HG02763 (cell line): Measurements from ENCODE around the gene DEK.
"Not testable (repeated sequence)": the region's sequence is repeated elsewhere in the genome, so short reads cannot be mapped to it uniquely, and the experiment has no call there.

ENCODE experiments used
- ATAC-seq: cut with Tn5 transposase; IDR thresholded peaks from one replicate; pipeline ENCODE4 v1.9.1; 2021; ENCODE audit warnings: mild to moderate bottlenecking, moderate library complexity; ENCODE audit not compliant: unreplicated experiment

The DEK gene

DNA sequence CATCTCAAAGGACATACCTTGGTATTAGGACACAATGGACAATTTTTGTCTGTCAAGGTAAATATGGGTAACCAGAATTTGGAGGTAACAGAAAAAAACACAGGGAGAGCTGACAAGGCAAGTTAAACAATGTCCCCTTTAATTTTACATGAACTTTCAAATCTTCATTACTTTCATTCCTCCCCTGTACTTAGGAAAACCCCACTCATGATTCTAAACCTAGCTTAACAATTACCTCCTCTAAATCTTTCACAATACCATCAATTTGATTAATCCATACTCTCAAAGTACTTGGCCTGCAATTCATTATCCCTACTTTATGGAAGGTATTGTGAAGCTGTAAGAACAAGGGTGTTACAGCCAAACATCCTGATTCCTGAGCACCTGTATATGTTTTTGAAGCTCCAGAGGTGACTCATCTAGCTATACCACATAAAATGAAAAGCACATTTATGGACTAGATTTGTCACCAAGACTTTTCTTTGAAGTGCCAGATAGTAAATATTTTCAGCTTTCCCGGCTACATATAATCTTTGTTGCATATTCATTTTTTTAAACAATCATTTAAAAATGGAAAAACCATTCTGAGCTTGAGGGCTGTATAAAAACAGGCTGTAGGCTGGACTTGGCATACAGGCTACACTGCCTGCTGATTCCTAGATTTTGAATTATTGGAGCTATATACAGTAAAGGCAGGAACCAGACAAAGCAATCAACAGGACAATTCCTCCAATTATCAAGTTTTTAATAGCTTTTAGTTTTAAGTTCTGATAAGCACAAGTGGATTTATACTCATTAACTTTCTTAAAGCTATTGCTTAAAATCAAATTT lies 22.9 kb downstream of the DEK start:
- ATAC-seq: no peak

DNA sequence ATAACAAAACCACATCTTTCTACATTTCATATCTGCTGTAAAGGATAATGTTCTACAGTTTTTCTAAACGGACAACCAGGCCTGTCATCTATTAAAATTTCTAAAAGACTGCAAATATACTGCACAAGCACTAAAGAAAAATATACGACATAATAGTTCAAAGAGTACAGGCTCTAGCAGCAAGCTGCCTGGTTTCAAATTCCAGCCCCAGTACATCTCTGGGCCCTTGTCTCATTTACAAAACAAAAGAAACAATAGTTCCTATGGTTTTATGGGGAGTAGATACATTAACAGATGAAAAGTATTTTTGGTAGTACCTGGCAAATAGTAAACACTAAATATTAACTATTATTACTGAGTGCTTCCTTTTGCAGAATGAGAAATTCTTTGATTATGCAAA lies 24.1 kb downstream of the DEK start:
- ATAC-seq: no peak

DNA sequence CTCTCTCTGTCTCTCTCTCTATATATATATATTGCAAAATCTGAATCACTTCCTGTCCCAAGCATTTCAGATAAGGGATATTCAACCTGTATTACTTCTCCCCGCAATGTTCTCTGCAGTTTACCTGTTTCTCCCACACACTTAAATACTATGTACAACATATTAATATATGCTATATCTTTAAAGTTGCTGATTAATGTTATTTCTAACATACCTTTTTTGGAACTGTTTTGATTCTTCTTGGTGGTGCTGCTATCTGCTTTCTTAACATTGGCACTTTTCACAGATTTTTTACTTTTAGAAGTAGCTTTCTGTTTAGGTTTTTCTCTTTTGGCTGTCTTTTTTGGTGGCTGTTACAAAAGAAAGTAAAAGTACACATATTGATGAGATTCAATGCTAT lies 27.2 kb downstream of the DEK start:
- ATAC-seq: no peak

DNA sequence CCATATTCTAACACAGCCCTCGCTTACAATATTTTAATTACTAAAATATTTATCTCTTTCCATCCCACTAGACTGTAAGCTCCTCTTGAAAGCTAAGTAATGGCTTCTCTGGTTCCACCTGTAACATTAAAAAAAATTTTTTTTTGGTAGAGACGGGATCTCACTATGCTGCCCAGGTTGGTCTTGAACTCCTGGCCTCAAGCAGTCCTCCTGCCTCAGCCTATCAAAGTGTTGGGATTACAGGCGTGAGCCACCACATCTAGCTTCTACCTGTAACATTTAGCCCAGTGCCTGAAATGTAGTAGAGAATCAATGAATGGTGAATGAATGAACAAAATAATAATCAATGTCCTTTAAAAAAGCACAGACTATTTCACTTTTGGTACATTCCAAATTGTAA lies 28.8 kb downstream of the DEK start:
- no peak for ATAC-seq

DNA sequence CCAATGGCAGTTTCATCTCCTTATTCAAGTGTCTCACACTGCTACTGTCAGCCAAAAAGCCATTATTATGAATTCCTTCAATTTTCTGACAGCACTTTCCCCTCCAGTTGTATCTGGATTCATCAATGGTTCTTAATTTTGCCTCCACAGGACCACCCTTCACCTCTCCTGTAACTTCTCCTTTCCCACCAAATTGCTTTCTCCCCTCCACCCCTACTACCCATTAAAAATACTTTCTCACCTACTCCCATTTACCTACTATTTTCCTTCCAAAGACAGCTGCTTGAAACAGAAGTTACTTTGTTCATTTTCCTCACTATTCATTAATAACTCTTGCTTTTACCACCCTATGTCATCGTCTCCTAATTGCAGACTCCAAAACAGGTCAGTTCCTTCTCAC lies 29.8 kb downstream of the DEK start:
- ATAC-seq: no peak

DNA sequence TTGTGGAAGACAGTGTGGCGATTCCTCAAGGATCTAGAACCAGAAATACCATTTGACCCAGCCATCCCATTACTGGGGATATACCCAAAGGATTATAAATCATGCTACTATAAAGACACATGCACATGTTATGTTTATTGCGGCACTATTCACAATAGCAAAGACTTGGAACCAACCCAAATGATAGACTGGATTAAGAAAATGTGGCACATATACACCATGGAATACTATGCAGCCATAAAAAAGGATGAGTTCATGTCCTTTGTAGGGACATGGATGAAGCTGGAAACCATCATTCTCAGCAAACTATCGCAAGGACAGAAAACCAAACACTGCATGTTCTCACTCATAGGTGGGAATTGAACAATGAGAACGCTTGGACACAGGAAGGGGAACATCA lies 30.6 kb downstream of the DEK start:
- ATAC-seq: not testable (repeated sequence)

DNA sequence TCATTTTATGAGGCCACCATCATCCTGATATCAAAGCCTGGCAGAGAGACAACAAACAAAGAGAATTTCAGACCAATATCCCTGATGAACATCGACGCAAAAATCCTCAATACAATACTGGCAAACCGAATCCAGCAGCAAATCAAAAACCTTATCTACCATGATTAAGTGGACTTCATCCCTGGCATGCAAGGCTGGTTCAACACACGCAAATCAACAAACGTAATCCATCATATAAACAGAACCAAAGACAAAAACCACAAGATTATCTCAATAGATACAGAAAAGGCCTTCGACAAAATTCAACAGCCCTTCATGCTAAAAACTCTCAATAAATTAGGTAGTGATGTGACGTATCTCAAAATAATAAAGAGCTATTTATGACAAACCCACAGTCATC lies 32.5 kb downstream of the DEK start:
- ATAC-seq: not testable (repeated sequence)

DNA sequence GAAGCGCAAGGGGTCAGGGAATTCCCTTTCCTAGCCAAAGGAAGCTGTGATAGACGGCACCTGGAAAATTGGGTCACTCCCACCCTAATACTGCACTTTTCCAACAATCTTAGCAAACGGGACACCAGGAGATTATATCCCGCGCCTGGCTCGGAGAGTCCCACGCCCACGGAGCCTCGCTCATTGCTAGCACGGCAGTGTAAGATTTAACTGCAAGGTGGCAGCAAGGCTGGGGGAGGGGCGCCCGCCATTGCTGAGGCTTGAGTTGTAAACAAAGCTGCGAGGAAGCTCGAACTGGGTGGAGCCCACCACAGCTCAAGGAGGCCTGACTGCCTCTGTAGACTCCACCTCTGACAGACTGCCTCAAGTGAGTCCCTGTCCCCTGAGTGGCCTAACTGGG lies 35.7 kb downstream of the DEK start:
- not testable (repeated sequence) for ATAC-seq

DNA sequence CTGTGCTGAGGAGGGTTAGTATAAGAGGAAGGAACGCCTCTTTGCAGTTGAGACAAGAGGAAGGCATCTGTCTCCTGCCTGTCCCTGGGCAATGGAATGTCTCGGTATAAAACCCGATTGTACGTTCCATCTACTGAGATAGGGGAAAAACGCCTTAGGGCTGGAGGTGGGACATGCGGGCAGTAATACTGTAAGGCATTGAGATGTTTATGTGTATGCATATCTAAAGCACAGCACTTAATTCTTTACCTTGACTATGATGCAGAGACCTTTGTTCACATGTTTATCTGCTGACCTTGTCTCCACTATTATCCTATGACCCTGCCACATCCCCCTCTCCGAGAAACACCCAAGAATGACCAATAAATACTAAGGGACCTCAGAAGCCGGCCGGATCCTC lies 37.2 kb downstream of the DEK start:
- not testable (repeated sequence) for ATAC-seq

DNA sequence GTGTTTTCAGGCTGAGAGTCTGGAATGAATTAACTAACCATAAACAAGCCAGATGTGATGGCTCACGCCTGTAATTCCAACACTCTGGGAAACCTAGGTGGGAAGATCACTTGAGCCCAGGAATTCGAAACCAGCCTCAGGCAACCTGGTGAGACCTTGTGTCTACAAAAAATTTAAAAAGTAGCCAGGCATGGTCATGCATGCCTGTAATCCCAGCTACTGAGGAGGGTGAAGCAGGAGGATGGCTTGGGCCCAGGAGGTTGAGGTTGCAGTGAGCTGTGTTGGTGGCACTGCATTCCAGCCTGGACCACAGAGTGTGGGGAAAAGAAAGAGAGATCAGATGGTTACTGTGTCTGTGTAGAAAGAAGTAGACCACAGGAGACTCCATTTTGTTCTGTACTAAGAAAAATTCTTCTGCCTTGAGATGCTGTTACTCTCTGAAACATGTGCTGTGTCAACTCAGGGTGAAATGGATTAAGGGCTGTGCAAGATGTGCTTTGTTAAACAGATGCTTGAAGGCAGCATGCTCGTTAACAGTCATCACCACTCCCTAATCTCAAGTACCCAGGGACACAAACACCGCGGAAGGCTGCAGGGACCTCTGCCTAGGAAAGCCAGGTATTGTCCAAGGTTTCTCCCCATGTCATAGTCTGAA lies 37.8 kb downstream of the DEK start:
- ATAC-seq: not testable (repeated sequence)

DNA sequence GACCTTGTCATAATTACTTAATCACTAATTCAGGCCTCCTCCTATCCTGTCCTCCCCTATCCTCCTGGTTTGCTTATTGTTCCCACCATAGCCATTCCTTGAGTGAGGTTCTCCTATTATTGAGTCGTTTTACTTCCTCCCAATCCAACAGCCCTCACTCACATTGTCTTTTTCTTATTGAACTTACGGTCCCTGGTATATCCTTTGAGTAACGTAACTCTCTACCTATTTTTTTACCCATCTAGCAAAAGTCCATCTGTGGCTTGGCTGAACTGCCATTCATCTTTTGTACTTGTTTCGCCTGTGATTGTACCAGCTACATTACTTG lies 43.1 kb downstream of the DEK start:
- no peak for ATAC-seq

DNA sequence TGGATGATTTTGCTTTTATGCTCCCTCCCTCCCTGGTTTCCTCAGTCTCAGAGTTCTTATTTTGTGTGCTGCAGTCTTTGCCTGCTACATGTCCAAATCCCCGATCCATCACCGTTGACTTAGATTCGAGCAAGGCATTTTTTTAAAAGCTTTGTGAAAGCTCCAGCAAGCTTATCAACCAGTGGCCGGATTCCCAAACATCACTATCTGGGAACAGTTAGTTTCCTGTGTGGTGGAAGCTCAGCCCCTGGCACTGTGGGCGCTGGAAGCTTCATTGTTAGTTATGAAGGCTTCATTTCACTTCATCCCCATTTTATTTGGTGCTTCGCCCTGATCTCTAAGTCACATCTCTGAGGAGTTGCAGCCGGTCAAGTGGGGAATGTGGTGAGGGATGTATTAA lies 44.7 kb downstream of the DEK start:
- no peak for ATAC-seq

DNA sequence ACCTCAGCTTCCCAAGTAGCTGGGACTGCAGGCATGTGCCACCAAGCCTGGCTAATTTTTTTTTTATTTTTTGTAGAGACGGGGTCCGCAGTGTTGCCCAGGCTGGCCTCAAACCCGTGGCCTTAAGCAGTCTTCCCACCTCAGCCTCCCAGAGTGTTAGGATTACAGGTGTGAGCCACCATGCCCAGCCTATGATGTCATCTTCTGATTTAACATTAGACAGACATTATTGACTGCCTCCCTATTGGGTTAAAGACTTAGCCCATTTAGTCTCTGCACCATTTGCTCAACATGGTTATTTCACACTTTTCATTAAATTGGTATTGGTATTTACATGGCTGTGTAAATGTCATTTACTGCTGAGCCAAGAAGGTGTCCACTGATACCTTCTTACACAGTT lies 46.1 kb downstream of the DEK start:
- no peak for ATAC-seq

DNA sequence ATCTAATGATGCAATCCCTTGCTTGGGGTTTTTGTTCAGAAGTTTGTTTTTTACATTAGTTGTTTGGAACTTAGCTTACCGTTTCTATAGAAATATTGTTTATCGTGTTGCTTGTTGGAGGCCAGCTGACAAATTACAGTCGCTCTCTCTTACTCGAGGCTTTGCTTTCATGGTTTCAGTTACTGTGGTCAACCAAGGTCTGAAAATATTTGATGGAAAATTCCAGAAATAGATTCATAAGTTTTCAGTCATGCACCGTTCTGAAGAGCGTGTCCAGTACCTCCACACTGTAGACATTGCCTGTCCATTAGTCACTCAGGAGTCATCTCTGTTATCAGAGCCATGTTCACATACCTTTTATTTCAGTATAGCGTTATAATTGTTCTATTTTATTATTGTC lies 47.9 kb downstream of the DEK start:
- ATAC-seq: no peak

DNA sequence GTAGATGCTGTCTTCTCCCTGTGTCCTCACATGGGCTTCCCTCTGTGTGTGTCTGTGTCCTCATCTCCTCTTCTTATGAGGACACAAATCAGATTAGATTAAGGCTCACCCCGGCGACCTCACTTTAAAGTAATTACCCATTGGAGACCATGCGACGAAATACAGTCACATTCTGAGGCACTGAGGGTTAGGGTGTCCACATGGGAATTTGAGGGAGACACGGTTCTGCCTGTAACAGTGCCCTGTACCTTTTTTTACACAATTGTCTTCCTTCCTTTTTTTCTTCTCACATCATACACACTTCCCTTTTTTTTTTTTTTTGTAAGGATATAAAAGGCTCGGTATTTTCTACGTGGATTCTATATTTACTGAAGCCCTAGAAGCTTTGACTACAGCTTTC lies 48.9 kb downstream of the DEK start:
- ATAC-seq: no peak

DNA sequence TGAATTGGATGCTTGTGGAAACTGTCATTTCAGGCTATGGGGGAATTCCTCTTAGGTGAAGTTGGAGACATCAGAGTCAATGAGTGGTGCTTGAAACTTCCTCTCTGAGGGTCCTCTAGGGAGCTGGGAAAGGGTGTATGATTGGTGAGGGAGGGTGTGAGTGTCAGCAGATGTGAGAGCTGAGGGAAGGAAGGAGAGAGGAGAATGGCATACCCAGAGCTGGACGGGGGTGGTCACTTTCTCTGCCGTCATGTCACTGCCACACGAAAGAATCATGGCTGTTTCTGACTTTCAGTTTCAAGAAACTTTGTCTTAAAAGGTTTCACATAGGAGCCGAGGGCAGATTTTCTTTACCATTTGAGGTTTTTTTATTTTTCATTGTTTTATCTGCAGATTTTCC lies 50.3 kb downstream of the DEK start:
- ATAC-seq: no peak

DNA sequence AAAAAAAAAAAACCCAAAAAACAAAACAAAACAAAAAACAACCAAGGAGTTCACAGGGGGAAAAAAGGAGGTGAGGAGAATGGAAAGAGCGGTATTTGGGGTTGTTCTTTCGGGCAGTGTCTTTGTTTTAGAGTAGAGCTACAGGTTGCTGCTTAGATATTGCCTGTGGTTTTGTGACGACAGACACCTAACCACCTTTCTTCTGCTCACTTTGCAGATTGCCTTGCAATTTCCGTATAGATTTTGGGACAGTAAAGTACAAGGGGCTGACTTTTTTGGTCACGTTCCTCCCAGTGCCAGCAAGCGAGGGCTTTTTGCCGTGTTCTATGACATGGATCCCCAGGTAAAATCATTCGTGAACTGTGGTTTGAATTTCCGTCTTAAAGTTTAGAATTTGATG lies 50.9 kb downstream of the DEK start:
- ATAC-seq: no peak

DNA sequence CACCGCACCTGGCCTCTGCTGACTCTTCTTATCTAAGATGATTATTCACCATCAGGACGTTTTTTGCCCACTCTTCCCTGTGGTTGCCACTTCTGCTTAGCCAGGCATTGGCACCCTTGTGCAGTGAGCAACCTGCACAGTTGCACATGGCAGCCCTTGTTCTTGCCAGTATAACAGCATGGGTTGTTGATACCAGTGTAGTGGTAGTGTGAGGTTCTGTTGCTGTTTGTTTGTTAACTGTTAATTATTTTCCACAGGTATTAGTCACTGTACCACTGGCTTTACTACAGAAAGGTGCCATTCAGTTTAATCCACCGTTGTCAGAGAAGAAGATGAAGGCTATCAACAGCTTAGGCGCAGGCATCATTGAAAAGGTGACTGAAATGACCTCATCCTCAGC lies 52.1 kb downstream of the DEK start:
- no peak for ATAC-seq

DNA sequence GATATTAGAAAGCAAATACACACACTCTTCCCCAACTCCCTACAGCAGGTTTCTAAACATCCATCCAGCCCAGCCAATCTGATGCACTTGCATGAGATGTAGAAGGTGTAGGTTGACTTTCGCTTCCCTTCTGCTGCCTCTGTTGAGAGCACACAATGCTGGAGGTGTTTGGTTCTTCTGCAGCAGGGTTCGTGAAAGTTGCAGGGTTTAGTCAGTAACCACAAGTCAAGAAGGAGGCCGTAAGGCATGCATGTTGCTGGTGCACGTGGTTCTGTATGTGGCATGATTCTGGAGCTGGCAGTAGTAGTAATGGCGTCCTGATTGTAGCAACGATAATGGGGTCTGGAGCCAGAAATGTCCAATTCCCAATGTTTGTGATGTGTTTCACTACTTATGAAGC lies 53.0 kb downstream of the DEK start:
- ATAC-seq: peak; percentile 95

DNA sequence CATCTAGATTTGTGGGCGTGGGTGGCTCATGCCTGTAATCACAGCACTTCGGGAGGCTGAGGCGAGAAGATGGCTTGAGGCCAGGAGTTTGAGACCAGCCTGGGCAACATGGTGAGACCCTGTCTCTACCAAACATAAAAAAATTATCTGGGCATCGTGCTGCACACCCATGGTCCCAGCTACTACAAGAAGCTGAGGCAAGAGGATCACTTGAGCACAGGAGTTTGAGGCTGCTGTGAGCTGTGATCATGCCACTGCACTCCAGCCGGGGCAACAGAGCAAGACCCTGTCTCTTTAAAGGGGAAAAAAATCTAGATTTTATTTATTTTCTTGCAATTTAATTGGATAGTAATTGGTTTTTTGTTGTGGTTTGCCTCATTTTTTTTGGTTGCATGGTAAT lies 53.6 kb downstream of the DEK start:
- ATAC-seq: no peak

DNA sequence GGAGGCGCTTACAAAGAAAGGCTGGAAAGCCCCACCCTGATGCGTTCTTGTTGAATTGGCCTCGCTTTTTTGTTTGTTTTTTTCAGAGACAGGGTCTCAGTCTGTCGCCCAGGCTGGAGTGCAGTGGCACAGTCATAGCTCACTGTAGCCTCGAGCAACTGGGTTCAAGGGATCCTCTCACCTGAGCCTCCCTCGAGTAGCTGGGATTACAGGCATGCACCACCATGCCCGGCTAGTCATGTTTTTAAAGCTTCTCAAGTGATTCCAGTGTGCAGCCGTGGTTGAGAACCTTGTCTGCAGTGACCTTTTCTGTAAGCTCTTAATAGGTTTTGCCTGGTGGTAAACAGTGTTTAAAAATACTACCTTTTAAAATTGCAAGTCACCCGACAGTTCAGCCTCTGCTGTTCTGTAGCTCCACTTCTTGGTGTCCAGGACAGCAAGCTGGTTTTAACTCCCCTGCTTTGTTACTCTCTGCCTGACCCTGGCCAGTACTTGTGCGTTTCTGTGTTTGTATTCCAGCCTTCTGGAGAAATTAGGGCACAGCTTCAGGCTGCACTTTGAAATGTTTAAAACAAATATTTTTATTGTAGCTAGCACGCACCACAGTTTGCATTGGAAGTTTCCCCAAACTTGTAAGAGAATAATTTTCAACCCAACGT lies 54.7 kb downstream of the DEK start:
- ATAC-seq: no peak

DNA sequence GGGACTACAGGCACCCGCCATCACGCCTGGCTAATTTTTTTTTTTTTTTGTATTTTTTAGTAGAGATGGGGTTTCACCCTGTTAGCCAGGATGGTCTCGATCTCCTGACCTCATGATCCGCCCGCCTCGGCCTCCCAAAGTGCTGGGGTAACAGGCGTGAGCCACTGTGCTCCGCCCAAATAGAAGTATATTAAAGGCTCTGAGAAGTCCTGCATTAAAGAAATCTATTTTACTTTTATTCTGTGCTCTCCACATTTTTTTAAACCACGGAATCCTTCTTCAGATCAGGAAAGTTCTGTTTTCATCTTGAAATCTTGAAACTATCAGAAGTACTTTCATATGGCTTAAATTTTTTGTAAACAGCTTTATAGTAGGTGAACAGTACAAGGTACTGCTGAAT lies 55.6 kb downstream of the DEK start:
- not testable (repeated sequence) for ATAC-seq
